KOPT-K1 (cell line): ENCODE measurements around the gene SRSF5.

Experiments
- H3K27ac ChIP-seq: fragments of 200-600 bp; sonication (generic); 2 replicates; pipeline ENCODE4 v1.5.1; 2016; ENCODE audit warnings: antibody characterized with exemption, mild to moderate bottlenecking, low read depth, low read length; ENCODE audit not compliant: poor library complexity, severe bottlenecking
- H3K36me3 ChIP-seq: fragments of 200-600 bp; sonication (generic); 2 replicates; pipeline ENCODE4 v1.5.1; 2017; ENCODE audit warnings: antibody characterized with exemption, mild to moderate bottlenecking, low read length, moderate library complexity; ENCODE audit not compliant: insufficient read depth
- H3K9me3 ChIP-seq: fragments of 200-600 bp; sonication (generic); 2 replicates; pipeline ENCODE4 v1.5.1; 2017; ENCODE audit warnings: antibody characterized with exemption, low read length, mild to moderate bottlenecking; ENCODE audit not compliant: insufficient read depth, poor library complexity, severe bottlenecking

Gene SRSF5

DNA sequence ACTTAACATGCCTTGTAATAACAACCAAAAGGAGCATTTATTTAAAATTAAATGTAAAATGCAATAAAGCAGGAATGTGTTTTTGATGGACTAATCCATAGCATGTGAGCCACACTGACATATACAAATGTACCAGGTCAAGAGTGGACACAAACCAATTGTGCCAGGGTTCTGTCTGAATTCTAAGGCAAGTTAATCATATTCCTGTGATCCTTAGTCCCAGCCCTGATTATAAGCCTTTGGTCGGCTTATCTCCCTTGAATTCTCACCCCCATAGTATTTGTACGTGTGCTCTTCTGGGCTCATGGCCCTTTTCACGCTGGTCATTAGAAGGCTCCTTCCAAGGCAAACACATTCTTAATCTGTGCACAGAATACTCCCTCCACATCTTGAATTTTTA lies 10.6 kb upstream of the SRSF5 start:
- no peaks in the 10 kb centered on the region for H3K36me3 ChIP-seq
- no peaks in the 10 kb centered on the region for H3K9me3 ChIP-seq
- H3K27ac ChIP-seq = no peak overlapping the region

DNA sequence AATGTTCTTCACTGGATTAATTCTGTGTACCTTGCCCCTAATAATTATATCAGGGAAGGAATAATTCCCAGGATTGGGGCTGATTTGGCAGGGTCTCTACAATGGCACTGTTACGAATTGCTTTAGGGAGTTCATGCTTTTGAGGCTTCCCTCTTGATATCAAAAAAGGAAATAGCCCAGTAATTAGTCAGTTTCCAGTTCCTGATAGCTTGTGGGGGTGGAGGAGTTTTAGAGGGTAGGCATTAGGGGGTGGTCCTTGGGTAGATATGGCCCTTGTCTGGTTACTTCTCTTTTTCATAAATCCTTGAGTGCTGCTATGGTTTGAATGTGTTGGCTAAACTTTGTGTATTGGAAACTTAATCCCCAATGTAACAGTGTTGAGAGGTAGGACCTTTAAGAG lies 6.1 kb upstream of the SRSF5 start:
- no peaks in the 10 kb centered on the region for H3K9me3 ChIP-seq
- no peaks in the 10 kb centered on the region for H3K36me3 ChIP-seq
- H3K27ac ChIP-seq = no peak overlapping the region

DNA sequence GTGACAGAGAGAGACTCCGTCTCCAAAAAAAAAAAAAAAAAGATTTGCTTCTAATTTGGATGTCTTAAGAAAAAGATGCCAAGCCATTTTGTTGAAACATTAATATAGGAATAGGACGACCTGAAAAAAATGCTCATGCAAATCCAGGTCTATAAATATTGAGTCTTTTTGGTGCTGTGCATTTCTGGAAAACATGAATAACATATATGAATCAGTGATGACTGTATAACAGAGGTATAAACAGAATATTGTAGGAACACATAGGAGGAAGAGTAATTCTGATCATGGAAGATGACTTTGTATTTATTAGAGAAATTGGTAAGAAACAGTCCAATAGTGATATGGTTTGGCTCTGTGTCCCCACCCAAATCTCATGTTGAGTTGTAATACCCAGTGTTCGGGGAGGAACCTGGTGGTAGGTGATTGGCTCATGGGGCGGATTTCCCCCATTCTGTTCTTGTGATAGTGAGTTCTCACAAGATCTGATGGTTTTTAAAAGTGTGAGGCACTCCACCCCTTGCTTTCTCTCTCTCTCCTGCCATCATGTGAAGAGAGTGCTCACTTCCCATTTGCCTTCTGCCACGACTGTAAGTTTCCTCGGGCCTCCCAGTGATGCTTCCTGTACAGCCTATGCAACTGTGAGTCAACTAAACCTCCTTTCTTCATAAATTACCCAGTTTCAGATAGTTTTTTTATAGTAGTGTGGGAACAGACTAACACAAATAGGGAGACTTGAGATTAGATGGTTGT lies 3.0 kb upstream of the SRSF5 start:
- peaks cover 12% of the 10 kb centered on the region for H3K36me3 ChIP-seq
- no peak overlapping the region for H3K27ac ChIP-seq
- H3K9me3 ChIP-seq = no peaks in the 10 kb centered on the region

- H3K36me3 ChIP-seq = peaks cover 47% of the 10 kb centered on the region
- peak overlapping the region; percentile 96 for H3K27ac ChIP-seq
- H3K9me3 ChIP-seq = no peaks in the 10 kb centered on the region
These were observed 542 bp downstream of the SRSF5 start for GRCh38 chr14:69767369-69767999.

- H3K9me3 ChIP-seq = no peaks in the 10 kb centered on the region
- peaks cover 61% of the 10 kb centered on the region for H3K36me3 ChIP-seq
- H3K27ac ChIP-seq = no peak overlapping the region
These were observed 1.9 kb downstream of the SRSF5 start for GRCh38 chr14:69768873-69769272.

GRCh38 chr14:69769623-69770022 lies 2.7 kb downstream of the SRSF5 start:
- H3K27ac ChIP-seq = no peak overlapping the region
- peaks cover 69% of the 10 kb centered on the region for H3K36me3 ChIP-seq
- no peaks in the 10 kb centered on the region for H3K9me3 ChIP-seq

GRCh38 chr14:69770559-69770958 lies 3.6 kb downstream of the SRSF5 start:
- Histone ChIP-seq H3K36me3 (peaks cover 78% of the 10 kb centered on the region), H3K9me3 (no peaks in the 10 kb centered on the region), H3K27ac (no peak overlapping the region)

GRCh38 chr14:69771136-69771535 lies 4.2 kb downstream of the SRSF5 start:
- H3K36me3 ChIP-seq = peaks cover 84% of the 10 kb centered on the region

DNA sequence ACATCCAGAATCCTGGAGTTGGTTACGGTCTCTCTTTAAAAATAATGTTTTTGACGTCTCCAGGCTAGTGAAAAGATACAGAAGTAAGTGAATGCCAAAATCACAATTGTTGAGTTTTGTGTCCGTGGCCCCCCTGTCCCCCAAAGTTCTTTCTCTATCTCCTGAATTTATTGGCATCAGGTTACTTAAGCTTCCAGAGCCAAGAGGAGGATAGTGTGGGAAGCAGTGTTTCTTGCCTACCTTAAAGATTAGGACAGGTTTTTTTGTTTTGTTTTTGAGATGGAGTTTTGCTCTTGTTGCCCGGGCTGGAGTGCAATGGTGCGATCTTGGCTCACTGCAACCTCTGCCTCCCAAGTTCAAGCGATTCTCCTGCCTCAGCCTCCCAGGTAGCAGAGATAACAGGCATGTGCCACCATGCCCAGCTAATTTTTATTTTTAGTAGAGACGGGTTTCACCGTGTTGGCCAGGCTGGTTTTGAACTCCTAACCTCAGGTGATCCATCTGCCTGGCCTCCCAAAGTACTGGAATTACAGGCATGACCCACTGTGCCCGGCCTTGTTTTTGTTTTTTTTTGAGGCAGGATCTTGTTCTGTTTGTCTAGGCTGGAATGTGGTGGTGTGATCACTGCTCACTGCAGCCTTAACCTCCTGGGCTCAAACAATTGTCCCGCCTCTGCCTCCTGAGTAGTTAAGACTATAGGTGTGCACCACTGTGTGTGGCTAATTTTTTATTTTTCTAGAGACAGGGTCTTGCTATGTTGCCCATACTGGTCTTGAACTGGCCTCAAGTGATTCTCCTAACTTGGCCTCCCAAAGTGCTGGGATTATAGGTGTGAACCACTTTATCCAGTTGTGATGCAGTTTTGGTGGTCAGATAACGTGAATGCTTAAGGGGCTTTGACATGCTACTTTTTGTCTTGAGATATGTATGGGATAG lies 5.4 kb downstream of the SRSF5 start:
- Histone ChIP-seq H3K36me3 (peaks cover 96% of the 10 kb centered on the region), H3K27ac (no peak overlapping the region), H3K9me3 (no peaks in the 10 kb centered on the region)

More at GRCh38 chr14:69771136-69771535, 4.2 kb downstream of the SRSF5 start:
- no peaks in the 10 kb centered on the region for H3K9me3 ChIP-seq
- no peak overlapping the region for H3K27ac ChIP-seq

GRCh38 chr14:69773571-69774276 lies 6.8 kb downstream of the SRSF5 start:
- Histone ChIP-seq H3K36me3 (peaks cover 100% of the 10 kb centered on the region), H3K9me3 (no peaks in the 10 kb centered on the region), H3K27ac (no peak overlapping the region)

DNA sequence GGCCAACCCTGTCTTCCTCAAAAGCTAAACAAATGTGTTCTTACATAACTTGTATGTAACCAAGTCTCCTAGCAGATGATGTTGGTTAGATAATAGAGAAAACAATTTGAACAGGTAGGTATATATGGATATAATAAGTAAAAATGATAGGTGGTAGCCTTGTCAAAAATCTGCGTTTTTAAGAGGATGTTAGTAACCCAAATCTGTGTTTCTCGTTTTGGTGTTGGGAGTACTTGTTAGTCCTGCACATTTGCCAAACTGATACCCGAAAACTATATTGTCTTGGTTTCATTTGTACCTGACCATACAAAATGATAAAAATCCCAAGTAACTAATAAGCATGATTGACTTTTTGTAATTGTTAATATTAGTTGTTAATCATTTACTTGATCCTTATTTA lies 8.1 kb downstream of the SRSF5 start:
- H3K9me3 ChIP-seq = no peaks in the 10 kb centered on the region
- H3K27ac ChIP-seq = no peak overlapping the region
- peaks cover 100% of the 10 kb centered on the region for H3K36me3 ChIP-seq

DNA sequence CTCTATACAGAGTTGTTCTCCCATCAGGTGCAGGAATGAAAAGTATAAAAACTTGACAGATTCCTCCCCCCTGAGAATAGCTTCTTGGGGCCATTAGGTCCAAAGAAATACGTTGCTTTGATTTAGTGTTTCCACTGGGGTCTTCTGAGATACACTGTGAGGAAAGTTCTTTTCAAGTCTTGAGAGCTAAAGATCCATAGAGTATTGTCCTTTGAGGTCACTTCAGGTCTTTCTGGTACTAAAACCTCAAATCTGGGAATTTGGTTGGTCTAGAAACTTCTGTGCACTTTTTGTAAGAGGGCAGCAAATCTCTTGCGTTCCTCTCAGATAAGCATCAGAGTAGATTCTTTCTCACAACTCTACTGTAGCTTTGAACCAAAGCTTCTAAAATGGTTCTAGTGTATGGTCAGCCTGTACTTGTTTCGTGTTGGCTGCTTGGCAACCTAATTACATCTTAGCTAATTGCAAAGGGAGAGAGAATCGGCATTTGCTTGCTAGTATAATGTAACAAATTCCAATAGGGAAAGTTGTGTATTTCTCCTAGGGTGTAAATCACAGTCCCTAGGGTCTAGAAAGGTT lies 10.0 kb downstream of the SRSF5 start:
- no peak overlapping the region for H3K27ac ChIP-seq

GRCh38 chr14:69779088-69779487 lies 12.1 kb downstream of the SRSF5 start:
- Histone ChIP-seq H3K27ac (no peak overlapping the region), H3K9me3 (no peaks in the 10 kb centered on the region), H3K36me3 (peaks cover 77% of the 10 kb centered on the region)

More for the DNA sequence above, 10.0 kb downstream of the SRSF5 start:
- Histone ChIP-seq H3K36me3 (peaks cover 98% of the 10 kb centered on the region), H3K9me3 (no peaks in the 10 kb centered on the region)

DNA sequence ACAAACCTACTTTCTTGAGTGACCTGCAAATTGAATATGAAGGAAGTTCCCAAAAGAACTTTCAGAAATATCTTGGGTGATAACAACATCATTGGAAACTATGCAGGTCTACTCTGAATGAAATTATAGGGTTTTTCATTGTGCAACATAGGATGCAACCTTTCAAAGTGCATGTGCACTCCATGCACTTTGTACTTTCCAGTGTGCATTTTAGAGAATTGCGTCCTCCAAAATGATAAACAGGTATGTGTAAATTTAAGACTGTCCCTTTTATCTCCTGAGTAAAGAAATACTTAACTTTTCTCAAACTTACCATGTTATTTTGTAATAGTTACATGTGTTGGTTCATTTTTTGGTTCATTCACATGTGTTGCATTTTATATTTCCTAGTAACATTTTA lies 13.2 kb downstream of the SRSF5 start:
- no peak overlapping the region for H3K27ac ChIP-seq
- H3K36me3 ChIP-seq = peaks cover 66% of the 10 kb centered on the region
- no peaks in the 10 kb centered on the region for H3K9me3 ChIP-seq
